ENCODE results near the gene CAPN14. TPM values are rescaled to one million over a fixed set of nuclear protein-coding genes. Genes with fewer than 3 reads are reported as not detected.
"Not testable (repeated sequence)": the region's sequence is repeated elsewhere in the genome, so short reads cannot be mapped to it uniquely, and the experiment has no call there.

The CAPN14 gene
- total RNA-seq, 1 donor from 2014 or later, result 0.13 TPM

DNA sequence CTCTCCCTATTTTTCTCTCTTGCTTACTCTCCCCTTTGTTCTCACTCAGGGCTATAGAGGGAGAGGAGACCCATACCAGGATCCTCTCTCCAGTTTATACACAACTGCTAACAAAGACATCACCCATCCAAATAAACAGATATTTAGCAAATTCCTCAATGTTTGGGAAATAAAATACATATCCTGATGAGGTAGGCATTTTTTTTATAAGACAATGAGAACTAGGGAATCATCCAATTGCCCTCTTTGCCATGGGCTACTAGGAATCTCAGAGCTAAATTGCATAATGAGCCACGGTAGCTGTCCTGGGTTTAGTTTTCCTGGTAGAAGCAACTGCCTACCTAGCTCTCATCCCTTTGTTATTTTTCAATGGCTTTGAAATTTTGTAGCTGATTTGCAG, 27.1 kb downstream of the CAPN14 start:
- no peaks in the 10 kb centered on the region for H3K36me3 Mint-ChIP-seq (ENCODE audit: low read depth, unreplicated experiment)
- no peak overlapping the region for H3K4me3 Mint-ChIP-seq (ENCODE audit: unreplicated experiment)
- no peaks in the 10 kb centered on the region for H3K27me3 Mint-ChIP-seq (ENCODE audit: unreplicated experiment)
- H3K27ac Mint-ChIP-seq (ENCODE audit: unreplicated experiment), result no peak overlapping the region
- no peaks in the 10 kb centered on the region for H3K9me3 Mint-ChIP-seq (ENCODE audit: unreplicated experiment)
- no peak for DNase-seq (ENCODE audit: low spot score)
- TF ChIP-seq, protein P1, sequence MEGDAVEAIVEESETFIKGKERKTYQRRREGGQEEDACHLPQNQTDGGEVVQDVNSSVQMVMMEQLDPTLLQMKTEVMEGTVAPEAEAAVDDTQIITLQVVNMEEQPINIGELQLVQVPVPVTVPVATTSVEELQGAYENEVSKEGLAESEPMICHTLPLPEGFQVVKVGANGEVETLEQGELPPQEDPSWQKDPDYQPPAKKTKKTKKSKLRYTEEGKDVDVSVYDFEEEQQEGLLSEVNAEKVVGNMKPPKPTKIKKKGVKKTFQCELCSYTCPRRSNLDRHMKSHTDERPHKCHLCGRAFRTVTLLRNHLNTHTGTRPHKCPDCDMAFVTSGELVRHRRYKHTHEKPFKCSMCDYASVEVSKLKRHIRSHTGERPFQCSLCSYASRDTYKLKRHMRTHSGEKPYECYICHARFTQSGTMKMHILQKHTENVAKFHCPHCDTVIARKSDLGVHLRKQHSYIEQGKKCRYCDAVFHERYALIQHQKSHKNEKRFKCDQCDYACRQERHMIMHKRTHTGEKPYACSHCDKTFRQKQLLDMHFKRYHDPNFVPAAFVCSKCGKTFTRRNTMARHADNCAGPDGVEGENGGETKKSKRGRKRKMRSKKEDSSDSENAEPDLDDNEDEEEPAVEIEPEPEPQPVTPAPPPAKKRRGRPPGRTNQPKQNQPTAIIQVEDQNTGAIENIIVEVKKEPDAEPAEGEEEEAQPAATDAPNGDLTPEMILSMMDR (IDR thresholded peaks at IDR 0.05; ENCODE audit: unreplicated experiment), result no peak
- peaks cover 3% of the 10 kb centered on the region for H3K4me1 Mint-ChIP-seq (ENCODE audit: unreplicated experiment)

DNA sequence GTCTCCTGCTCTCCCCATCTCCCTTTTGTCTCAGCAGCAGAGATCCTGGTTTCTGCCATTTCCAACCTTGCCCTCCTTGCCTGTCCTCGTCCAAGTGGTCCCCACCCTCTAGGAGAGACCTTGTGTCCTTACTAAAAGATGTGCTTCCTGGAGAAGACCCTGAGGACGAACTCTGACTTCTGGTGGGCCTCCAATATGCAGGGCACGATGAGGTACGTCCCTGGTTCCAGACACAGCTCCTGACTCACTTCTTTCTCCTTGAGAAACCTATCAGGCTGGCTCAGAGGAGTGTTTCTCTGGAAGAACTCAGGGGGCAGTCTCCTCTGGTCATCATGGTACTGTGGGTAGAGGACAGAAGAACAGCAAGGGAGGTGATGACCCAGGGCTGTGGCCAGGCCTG, 28.2 kb downstream of the CAPN14 start:
- H3K9me3 Mint-ChIP-seq (ENCODE audit: unreplicated experiment), result no peaks in the 10 kb centered on the region
- no peak for DNase-seq (ENCODE audit: low spot score)
- H3K27ac Mint-ChIP-seq (ENCODE audit: unreplicated experiment), result no peak overlapping the region
- no peaks in the 10 kb centered on the region for H3K27me3 Mint-ChIP-seq (ENCODE audit: unreplicated experiment)
- TF ChIP-seq, protein P1 (IDR thresholded peaks at IDR 0.05; ENCODE audit: unreplicated experiment), result no peak
- H3K4me1 Mint-ChIP-seq (ENCODE audit: unreplicated experiment), result peaks cover 3% of the 10 kb centered on the region
- H3K36me3 Mint-ChIP-seq (ENCODE audit: low read depth, unreplicated experiment), result no peaks in the 10 kb centered on the region
- H3K4me3 Mint-ChIP-seq (ENCODE audit: unreplicated experiment), result no peak overlapping the region

- Mint-ChIP-seq H3K27ac (ENCODE audit: unreplicated experiment) (no peak overlapping the region), H3K9me3 (ENCODE audit: unreplicated experiment) (no peaks in the 10 kb centered on the region), H3K4me1 (ENCODE audit: unreplicated experiment) (no peaks in the 10 kb centered on the region), H3K36me3 (ENCODE audit: low read depth, unreplicated experiment) (no peaks in the 10 kb centered on the region), H3K4me3 (ENCODE audit: unreplicated experiment) (no peak overlapping the region), H3K27me3 (ENCODE audit: unreplicated experiment) (no peaks in the 10 kb centered on the region)
- TF ChIP-seq, protein P1 (IDR thresholded peaks at IDR 0.05; ENCODE audit: unreplicated experiment), result no peak
- no peak for DNase-seq (ENCODE audit: low spot score)
Measured at GRCh38 chr2:31188131-31188530, 29.2 kb downstream of the CAPN14 start.

- H3K27me3 Mint-ChIP-seq (ENCODE audit: unreplicated experiment), result no peaks in the 10 kb centered on the region
- no peak overlapping the region for H3K27ac Mint-ChIP-seq (ENCODE audit: unreplicated experiment)
- no peaks in the 10 kb centered on the region for H3K36me3 Mint-ChIP-seq (ENCODE audit: low read depth, unreplicated experiment)
- no peak for DNase-seq (ENCODE audit: low spot score)
- H3K9me3 Mint-ChIP-seq (ENCODE audit: unreplicated experiment), result no peaks in the 10 kb centered on the region
- TF ChIP-seq, protein P1 (IDR thresholded peaks at IDR 0.05; ENCODE audit: unreplicated experiment), result no peak
- H3K4me3 Mint-ChIP-seq (ENCODE audit: unreplicated experiment), result no peak overlapping the region
- no peaks in the 10 kb centered on the region for H3K4me1 Mint-ChIP-seq (ENCODE audit: unreplicated experiment)
Measured at GRCh38 chr2:31187166-31187565, 30.1 kb downstream of the CAPN14 start.

DNA sequence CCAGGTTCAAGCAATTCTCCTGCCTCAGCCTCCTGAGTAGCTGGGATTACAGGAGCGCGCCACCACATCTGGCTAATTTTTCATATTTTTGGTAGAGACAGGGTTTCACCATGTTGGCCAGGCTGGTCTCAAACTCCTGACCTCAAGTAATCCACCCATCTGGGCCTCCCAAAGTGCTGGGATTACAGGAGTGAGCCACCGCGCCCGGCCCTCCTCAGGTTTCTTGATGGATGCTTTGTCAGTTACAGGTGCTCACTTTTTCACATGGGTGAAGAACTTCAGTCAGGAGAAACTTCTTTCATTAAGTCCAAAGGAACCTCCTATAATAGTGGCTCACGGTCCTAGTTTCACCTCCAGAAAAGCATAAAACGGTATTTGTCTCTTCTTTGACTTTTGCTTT, 33.3 kb downstream of the CAPN14 start:
- not testable (repeated sequence) for H3K36me3 Mint-ChIP-seq (ENCODE audit: low read depth, unreplicated experiment); DNase-seq (ENCODE audit: low spot score); H3K4me1 Mint-ChIP-seq (ENCODE audit: unreplicated experiment); H3K4me3 Mint-ChIP-seq (ENCODE audit: unreplicated experiment); H3K9me3 Mint-ChIP-seq (ENCODE audit: unreplicated experiment); H3K27ac Mint-ChIP-seq (ENCODE audit: unreplicated experiment); H3K27me3 Mint-ChIP-seq (ENCODE audit: unreplicated experiment)

GRCh38 chr2:31176742-31177141, 40.6 kb downstream of the CAPN14 start:
- no peak for DNase-seq (ENCODE audit: low spot score)
- no peaks in the 10 kb centered on the region for H3K4me1 Mint-ChIP-seq (ENCODE audit: unreplicated experiment)
- no peaks in the 10 kb centered on the region for H3K36me3 Mint-ChIP-seq (ENCODE audit: low read depth, unreplicated experiment)
- no peak overlapping the region for H3K27ac Mint-ChIP-seq (ENCODE audit: unreplicated experiment)
- H3K9me3 Mint-ChIP-seq (ENCODE audit: unreplicated experiment), result no peaks in the 10 kb centered on the region
- H3K27me3 Mint-ChIP-seq (ENCODE audit: unreplicated experiment), result peaks cover 8% of the 10 kb centered on the region
- H3K4me3 Mint-ChIP-seq (ENCODE audit: unreplicated experiment), result no peak overlapping the region
- TF ChIP-seq, protein P1 (IDR thresholded peaks at IDR 0.05; ENCODE audit: unreplicated experiment), result no peak
